IPS-15b (cell line): ENCODE data around the gene CLDN15.
"Not testable (repeated sequence)": the region's sequence is repeated elsewhere in the genome, so short reads cannot be mapped to it uniquely, and the experiment has no call there.

Source experiments
- H3K27me3 ChIP-seq: one replicate; pipeline ENCODE4 v1.6.1; 2013; ENCODE audit warnings: low read length; ENCODE audit not compliant: control insufficient read depth, insufficient read depth
- H3K36me3 ChIP-seq: one replicate; pipeline ENCODE4 v1.6.1; 2013; ENCODE audit warnings: low read length; ENCODE audit not compliant: control insufficient read depth, insufficient read depth
- H3K4me1 ChIP-seq: one replicate; pipeline ENCODE4 v1.6.1; 2013; ENCODE audit warnings: mild to moderate bottlenecking, low read length; ENCODE audit not compliant: control insufficient read depth, insufficient read depth
- H3K4me3 ChIP-seq: one replicate; pipeline ENCODE4 v1.5.1; 2013; ENCODE audit warnings: low read depth, low read length
- H3K9ac ChIP-seq: one replicate; pipeline ENCODE4 v1.6.1; 2013; ENCODE audit warnings: low read depth, mild to moderate bottlenecking, low read length
- H3K9me3 ChIP-seq: one replicate; pipeline ENCODE4 v1.6.1; 2013; ENCODE audit warnings: mild to moderate bottlenecking, low read length; ENCODE audit not compliant: control insufficient read depth, insufficient read depth

Gene CLDN15

DNA sequence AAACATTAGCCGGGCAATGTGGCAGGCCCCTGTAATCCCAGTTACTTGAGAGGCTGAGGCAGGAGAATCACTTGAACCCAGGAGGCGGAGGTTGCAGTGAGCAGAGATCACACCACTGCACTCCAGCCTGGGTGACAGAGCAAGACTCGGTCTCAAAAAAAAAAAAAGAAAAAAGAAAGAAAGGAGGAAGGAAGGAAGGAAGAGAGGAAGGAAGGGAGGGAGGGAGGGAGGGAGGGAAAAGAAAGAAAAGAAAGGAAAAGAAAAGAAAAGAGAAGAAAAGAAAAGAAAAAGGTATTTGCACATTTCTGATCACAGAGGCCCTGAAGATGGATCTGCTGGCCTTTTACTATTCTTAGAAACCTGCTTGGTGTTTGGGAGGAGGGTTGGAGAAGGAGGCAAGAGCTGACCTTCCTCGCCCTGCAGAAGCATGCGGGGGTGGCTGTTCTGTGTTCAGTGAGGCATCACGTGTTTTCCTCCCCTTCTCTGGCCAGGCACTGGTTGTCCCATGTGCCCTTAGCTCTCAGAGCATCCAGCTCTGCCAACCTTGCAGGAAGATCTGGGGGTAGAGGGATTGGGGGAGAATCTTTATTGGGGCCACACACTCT lies 26.6 kb upstream of the CLDN15 start:
- H3K9me3 ChIP-seq, H3K4me1 ChIP-seq, H3K36me3 ChIP-seq, H3K9ac ChIP-seq, H3K27me3 ChIP-seq, H3K4me3 ChIP-seq: not testable (repeated sequence)

DNA sequence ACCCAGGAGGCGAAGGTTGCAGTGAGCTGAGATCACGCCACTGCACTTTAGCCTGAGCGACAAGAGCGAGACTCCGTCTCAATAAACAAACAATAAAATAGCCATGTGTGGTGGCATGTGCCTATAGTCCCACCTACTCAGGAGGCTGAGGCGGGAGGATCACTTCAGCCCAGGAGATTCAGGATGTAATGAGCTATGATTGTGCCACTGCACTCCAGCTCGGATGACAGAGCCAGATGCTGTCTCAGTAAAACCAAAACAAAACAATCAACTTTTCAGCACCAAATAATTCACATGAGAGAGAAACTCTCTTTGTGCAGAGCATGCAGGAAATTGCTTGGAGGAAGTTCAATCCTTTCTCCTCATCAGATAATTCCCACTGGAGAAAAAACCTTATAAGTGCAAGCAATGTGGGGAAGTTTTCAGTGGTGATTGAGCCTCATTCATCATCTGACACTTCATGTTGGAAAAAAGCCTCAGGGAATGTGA lies 20.7 kb upstream of the CLDN15 start:
- Histone ChIP-seq H3K36me3 (no peaks in the 10 kb centered on the region), H3K4me3 (no peak overlapping the region)

DNA sequence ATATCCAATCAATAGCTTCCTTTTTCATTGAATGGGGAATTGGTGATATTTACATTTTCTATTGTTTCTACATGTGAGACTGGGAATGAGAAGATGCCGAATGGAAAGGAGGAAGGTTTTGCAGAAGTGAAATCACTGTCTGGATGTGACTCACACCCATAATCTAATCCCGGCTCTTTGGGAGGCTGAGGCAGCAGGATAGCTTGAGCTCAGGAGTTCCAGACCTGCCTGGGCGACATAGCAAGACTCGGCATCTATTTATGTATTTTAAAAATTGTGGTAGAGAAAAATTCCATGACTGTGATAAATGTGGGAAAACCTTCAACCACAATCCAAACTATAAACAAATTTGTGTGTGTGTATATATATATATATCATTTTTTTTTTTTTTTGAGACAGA lies 18.2 kb upstream of the CLDN15 start:
- H3K4me1 ChIP-seq: peaks cover 2% of the 10 kb centered on the region
- H3K27me3 ChIP-seq: no peaks in the 10 kb centered on the region
- H3K9ac ChIP-seq: no peak overlapping the region
- no peaks in the 10 kb centered on the region for H3K9me3 ChIP-seq
- no peaks in the 10 kb centered on the region for H3K36me3 ChIP-seq
- H3K4me3 ChIP-seq: no peak overlapping the region

More for the DNA sequence above, 20.7 kb upstream of the CLDN15 start:
- Histone ChIP-seq H3K9me3 (no peaks in the 10 kb centered on the region), H3K9ac (no peak overlapping the region), H3K4me1 (no peaks in the 10 kb centered on the region), H3K27me3 (no peaks in the 10 kb centered on the region)

DNA sequence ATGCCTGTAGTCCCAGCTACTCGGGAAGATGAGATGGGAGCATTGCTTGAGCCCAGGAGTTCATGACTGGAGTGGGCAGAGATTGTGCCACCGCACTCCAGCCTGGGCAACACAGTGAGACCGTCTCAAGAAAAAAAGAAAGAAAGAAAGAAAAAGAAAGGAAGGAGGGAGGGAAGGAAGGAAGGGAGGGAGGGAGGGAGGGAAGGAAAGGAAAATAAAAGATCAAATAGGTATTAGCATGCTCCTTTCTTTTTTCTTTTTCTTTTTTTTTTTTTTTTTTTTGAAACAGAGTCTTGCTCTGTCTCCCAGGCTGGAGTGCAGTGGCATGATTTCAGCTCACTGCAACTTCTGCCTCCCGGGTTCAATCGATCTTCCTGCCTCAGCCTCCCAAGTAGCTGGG lies 15.6 kb upstream of the CLDN15 start:
- not testable (repeated sequence) for H3K4me3 ChIP-seq, H3K27me3 ChIP-seq, H3K4me1 ChIP-seq, H3K9me3 ChIP-seq, H3K36me3 ChIP-seq, H3K9ac ChIP-seq

DNA sequence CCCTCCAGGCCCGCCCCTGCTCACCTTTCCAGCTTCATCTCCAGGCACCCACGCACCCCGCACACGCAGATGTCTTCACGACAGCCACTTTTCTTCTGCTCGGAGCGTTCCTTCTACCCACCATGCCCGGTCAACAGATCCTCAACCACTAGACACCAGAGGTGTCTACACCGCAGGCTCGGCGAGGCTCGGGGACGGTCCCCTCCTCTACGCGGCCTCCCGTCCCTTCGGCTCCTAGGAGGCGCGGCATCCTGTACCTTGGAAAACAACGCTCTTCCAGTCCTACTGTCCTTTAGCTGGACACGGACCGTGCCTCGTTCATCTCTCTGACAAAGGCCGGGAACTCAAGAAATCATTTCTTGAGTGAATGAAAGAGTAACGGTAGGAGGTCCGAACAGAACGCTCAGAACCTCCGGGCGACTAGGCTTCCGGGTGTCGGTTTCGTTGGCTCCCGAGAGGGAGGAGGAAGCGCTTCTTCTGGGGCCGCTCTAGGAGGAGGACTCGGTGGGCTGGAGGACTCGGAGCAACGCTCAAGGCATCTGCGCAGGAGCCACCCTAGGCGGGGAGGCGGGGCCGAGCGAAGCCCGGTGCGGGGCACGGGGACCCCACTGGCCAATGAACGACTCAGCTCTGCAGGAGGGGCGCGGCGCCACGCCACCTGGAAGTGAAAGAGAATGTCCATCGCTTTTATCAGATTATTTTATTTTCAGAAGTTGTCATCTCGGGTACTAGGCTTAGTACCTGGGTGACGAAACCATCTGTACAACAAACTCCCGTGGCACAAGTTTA lies 14.5 kb upstream of the CLDN15 start:
- Histone ChIP-seq H3K4me3 (peak overlapping the region; percentile 98), H3K4me1 (peaks cover 2% of the 10 kb centered on the region), H3K9ac (peak overlapping the region; percentile 90), H3K9me3 (no peaks in the 10 kb centered on the region), H3K27me3 (no peaks in the 10 kb centered on the region), H3K36me3 (no peaks in the 10 kb centered on the region)

DNA sequence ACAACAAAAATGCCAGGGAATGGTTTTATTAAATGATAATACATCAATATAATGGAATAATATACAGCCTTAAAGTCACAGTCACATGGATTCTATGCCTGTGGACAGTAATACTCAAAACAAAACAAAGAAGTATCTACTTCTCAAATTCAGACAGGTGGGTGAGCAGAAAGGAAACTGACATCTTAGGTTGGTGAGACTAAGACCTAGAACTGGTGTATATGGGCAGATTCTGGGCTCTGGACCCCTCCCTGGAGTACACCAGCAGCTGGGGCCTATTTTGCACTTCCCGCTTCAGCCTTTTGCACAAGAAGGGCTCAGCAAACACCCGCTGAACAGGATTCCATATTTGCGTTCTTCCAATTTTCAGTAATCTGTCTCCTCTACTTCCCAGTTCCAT lies 12.7 kb upstream of the CLDN15 start:
- no peak overlapping the region for H3K9ac ChIP-seq
- H3K27me3 ChIP-seq: no peaks in the 10 kb centered on the region
- no peaks in the 10 kb centered on the region for H3K9me3 ChIP-seq
- peaks cover 2% of the 10 kb centered on the region for H3K4me1 ChIP-seq
- no peak overlapping the region for H3K4me3 ChIP-seq
- peaks cover 2% of the 10 kb centered on the region for H3K36me3 ChIP-seq

DNA sequence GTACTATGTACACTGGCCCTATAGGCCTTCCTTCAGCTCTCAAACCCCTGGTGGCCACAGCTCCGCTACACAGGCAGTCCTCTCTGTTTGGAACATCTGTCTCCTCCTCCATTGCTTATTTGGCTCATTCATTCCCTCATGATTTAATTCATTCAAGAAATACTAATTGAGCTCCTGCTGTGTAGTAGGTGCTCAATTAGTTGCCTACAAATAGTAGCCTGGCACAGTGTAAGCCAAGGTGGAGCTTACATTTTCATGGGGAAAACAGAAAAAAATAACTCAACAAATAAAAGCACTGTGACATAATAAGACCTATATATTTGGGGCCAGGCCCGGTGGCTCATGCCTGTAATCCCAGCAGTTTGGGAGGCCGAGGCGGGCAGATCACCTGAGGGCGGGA lies 10.7 kb upstream of the CLDN15 start:
- peaks cover 5% of the 10 kb centered on the region for H3K4me1 ChIP-seq
- H3K4me3 ChIP-seq: no peak overlapping the region
- H3K9me3 ChIP-seq: no peaks in the 10 kb centered on the region
- H3K9ac ChIP-seq: no peak overlapping the region
- no peaks in the 10 kb centered on the region for H3K27me3 ChIP-seq
- H3K36me3 ChIP-seq: peaks cover 6% of the 10 kb centered on the region

DNA sequence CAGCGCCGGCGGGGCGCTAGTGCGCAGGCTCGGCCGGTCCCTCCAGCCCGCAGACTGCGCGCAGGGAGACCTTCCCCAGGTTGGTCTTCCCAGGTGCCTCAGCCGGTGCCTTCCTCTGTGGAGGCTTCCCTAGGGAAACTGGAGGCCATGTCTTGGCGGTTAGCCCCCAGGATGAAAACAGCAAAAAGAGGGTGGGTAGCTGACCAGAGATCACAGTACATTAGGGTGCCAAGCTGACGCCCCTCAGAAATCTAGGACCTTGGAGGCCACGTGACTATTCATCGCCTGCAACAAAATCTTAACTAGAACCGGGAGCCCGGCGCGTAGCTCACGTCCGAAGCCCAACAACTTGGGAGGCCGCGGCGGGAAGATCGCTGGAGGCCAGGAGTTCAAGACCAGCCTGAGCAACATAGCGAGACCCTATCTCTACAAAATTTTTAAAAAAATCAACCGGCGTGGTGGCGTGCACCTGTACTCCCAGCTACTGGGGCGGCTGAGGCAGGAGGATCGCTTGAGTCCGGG lies 7.6 kb upstream of the CLDN15 start:
- Histone ChIP-seq H3K4me1 (peaks cover 3% of the 10 kb centered on the region), H3K4me3 (peak overlapping the region; percentile 100), H3K9me3 (no peaks in the 10 kb centered on the region), H3K27me3 (no peaks in the 10 kb centered on the region), H3K36me3 (peaks cover 8% of the 10 kb centered on the region), H3K9ac (no peak overlapping the region)

DNA sequence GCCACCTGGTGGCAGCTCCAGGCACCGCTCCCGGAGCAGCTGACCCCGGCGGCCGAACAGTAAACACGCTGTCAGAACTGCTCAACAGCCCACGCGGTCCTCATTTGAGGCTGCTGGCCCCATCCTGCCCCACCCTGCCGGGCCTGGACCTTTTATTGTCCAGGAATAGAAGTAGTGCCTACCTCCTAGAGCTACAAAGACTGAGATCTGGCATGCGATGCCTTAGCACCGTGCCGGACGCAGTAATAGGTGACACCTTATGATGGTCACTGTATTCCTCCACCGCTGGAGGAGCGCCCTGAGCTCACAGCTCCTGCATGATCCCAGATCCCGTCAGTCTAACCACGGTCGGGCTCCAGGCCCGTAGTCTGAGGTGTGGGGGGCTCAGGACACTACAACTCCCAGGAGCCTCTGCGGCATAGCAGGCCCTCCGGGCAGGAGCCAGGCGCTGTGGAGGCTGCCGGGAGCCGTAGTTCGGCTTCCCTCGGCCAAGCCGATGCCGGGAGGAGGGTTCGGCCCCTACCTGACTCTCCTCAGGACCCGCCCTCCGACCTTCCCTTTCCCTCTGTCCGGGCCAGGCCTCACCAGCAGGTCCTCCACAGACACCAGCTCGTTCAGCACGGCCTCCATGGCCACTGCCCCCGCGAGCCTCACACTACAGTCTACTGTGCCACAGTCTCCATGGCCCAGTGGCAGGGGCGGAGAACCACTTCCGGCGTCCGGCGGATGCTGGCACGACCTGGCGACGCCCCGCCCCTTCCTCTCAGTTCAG lies 7.0 kb upstream of the CLDN15 start, which contains the start of gene FIS1:
Gene FIS1, minus strand, starts transcription at position 707 of the 772 bp plus-strand sequence. Its CDS starts 77 bp downstream, at position 630.
- Histone ChIP-seq H3K36me3 (peaks cover 11% of the 10 kb centered on the region), H3K4me1 (peaks cover 3% of the 10 kb centered on the region), H3K4me3 (peak within 1 kb of the TSS; percentile 100)

DNA sequence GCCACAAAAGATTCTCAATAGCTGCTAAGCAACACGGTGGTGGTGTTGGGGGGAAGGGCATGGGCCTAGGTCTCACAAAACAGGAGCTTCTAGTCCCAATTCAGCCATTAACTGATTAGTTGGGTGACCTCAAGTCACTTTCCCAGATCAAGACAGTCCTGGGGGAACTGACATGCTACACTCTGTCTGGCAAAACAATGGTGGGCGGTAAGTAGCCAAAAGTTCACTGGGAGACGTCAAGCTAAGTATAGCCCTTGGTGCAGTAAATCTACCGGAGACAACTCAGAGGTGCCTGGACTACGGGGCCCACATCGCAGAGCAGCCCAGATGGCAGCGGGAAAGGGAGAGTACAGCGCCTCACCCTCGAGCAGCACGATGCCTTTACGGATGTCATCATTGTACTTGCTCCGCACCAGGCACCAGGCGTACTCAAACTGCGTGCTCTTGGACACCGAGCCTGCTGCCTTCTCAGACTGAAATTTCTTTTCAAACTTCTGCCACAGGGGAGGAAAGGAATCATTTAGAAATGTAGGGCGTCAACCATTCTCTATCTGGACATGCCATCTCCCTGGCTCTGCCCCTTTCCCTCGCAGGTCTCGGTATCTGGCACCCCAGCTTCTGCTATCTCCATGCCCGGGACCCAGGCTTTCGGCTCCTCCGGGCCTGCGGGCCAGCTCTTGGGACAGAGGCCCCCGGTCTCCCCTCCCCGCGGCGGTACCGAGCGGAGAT lies 6.2 kb upstream of the CLDN15 start:
- Histone ChIP-seq H3K4me3 (peak overlapping the region; percentile 100), H3K4me1 (peaks cover 3% of the 10 kb centered on the region), H3K9ac (peak overlapping the region; percentile 88), H3K9me3 (no peaks in the 10 kb centered on the region), H3K27me3 (no peaks in the 10 kb centered on the region), H3K36me3 (peaks cover 14% of the 10 kb centered on the region)

More for the DNA sequence above, 7.0 kb upstream of the CLDN15 start, which contains the start of gene FIS1:
- peak within 1 kb of the TSS; percentile 88 for H3K9ac ChIP-seq
- H3K9me3 ChIP-seq: no peaks in the 10 kb centered on the region
- no peaks in the 10 kb centered on the region for H3K27me3 ChIP-seq
